Choroid plexus epithelial cell (primary cell): ENCODE measurements around the gene NUP85.

ENCODE experiments used
- DNase-seq: peaks from one replicate; pipeline ENCODE4 v3.0.0-alpha.2; 2010; ENCODE audit warnings: low read depth
- H3K4me3 ChIP-seq: 2 replicates; pipeline ENCODE4 v1.5.1; 2011; ENCODE audit warnings: low read depth, mild to moderate bottlenecking, control low read depth, low read length, moderate library complexity
- CTCF ChIP-seq: conservative IDR thresholded peaks from 2 replicates; pipeline ENCODE4 v1.5.1; 2011; ENCODE audit warnings: low read depth, mild to moderate bottlenecking, control low read depth, inconsistent platforms, low read length, moderate library complexity

NUP85 gene

GRCh38 chr17:75227729-75228128 lies 22.2 kb downstream of the NUP85 start:
- DNase-seq = no peak
- no peak for TF ChIP-seq CTCF
- no peak overlapping the region for H3K4me3 ChIP-seq

- TF ChIP-seq CTCF = no peak
- no peak for DNase-seq
- no peak overlapping the region for H3K4me3 ChIP-seq
Measured at GRCh38 chr17:75228305-75228704, 22.8 kb downstream of the NUP85 start.

GRCh38 chr17:75228847-75229246 lies 23.4 kb downstream of the NUP85 start:
- no peak for TF ChIP-seq CTCF
- DNase-seq = no peak
- H3K4me3 ChIP-seq = no peak overlapping the region

GRCh38 chr17:75231071-75231470 lies 25.6 kb downstream of the NUP85 start:
- H3K4me3 ChIP-seq = no peak overlapping the region
- TF ChIP-seq CTCF = no peak

GRCh38 chr17:75231741-75232464 lies 26.4 kb downstream of the NUP85 start:
- TF ChIP-seq CTCF = no peak
- no peak overlapping the region for H3K4me3 ChIP-seq
- DNase-seq = no peak

More at GRCh38 chr17:75231071-75231470, 25.6 kb downstream of the NUP85 start:
- no peak for DNase-seq

GRCh38 chr17:75232786-75233185 lies 27.3 kb downstream of the NUP85 start:
- no peak for TF ChIP-seq CTCF
- no peak for DNase-seq
- H3K4me3 ChIP-seq = no peak overlapping the region
